NCI-H1694 treated with DMSO at 0.1 percent for 48 hours (cell line): Measurements from ENCODE around the gene SF3B6.
"Not testable (repeated sequence)": the region's sequence is repeated elsewhere in the genome, so short reads cannot be mapped to it uniquely, and the experiment has no call there.

ENCODE experiments used
- DNase-seq: peaks from one replicate; lab custom pipeline; 2025; lab: John Stamatoyannopoulos, UW

SF3B6 gene

GRCh38 chr2:24050041-24050979, 25.8 kb downstream of the SF3B6 start:
- DNase-seq: no peak

GRCh38 chr2:24049485-24050021, 26.6 kb downstream of the SF3B6 start, which contains the start of gene FKBP1B:
Gene FKBP1B (plus strand): TSS chr2:24049741. CDS start chr2:24049850, 109 bp downstream.
- DNase-seq: peak; percentile 60

GRCh38 chr2:24048769-24049484, 27.2 kb downstream of the SF3B6 start:
- peak; percentile 39 for DNase-seq

- DNase-seq: no peak
Measured at GRCh38 chr2:24047703-24048033, 28.5 kb downstream of the SF3B6 start.

GRCh38 chr2:24046930-24047702, 29.0 kb downstream of the SF3B6 start, which contains the start of gene WDCP:
Gene WDCP (minus strand): TSS chr2:24047391. CDS start chr2:24039494, 7,897 bp downstream.
- DNase-seq: peak; percentile 99

- no peak for DNase-seq
Measured at GRCh38 chr2:24046599-24046929, 29.6 kb downstream of the SF3B6 start.

- no peak for DNase-seq
Measured at GRCh38 chr2:24045511-24046508, 30.3 kb downstream of the SF3B6 start.

GRCh38 chr2:24043133-24043532, 33.0 kb downstream of the SF3B6 start:
- DNase-seq: not testable (repeated sequence)

GRCh38 chr2:24040511-24040910, 35.6 kb downstream of the SF3B6 start:
- DNase-seq: no peak

GRCh38 chr2:24038786-24039499, 37.2 kb downstream of the SF3B6 start:
- DNase-seq: no peak

- no peak for DNase-seq
Measured at GRCh38 chr2:24026233-24026632, 49.9 kb downstream of the SF3B6 start.

- DNase-seq: no peak
Measured at GRCh38 chr2:24024996-24025663, 51.0 kb downstream of the SF3B6 start.

- no peak for DNase-seq
Measured at GRCh38 chr2:24024018-24024417, 52.1 kb downstream of the SF3B6 start.

- DNase-seq: no peak
Measured at GRCh38 chr2:24022975-24023575, 53.1 kb downstream of the SF3B6 start.

- no peak for DNase-seq
Measured at GRCh38 chr2:24022324-24022974, 53.7 kb downstream of the SF3B6 start.

- no peak for DNase-seq
Measured at GRCh38 chr2:24021122-24021998, 54.8 kb downstream of the SF3B6 start.

GRCh38 chr2:24020244-24020643, 55.9 kb downstream of the SF3B6 start:
- DNase-seq: no peak

GRCh38 chr2:24019729-24020128, 56.4 kb downstream of the SF3B6 start:
- no peak for DNase-seq
